ENCODE measurements around the gene PRKAG3.

GRCh38 chr2:218880102-218880858 is 48.7 kb upstream of the PRKAG3 start, which contains the start of gene WNT10A:
- TF ChIP-seq CTCF (IDR thresholded peaks at IDR 0.05; ENCODE audit: borderline replicate concordance, extremely low read depth, low read length, poor library complexity, severe bottlenecking) = no peak
- TF ChIP-seq EZH2 (IDR thresholded peaks at IDR 0.05; ENCODE audit: borderline replicate concordance, low read depth, low read length, severe bottlenecking) = no peak
